Activated naive CD8-positive, alpha-beta T cell treated with anti-CD3 and anti-CD28 coated beads, Interleukin-2, amount 50 U/mL, for 24 hours (primary cell): ENCODE results near the gene CFAP92.
"Not testable (repeated sequence)": the region's sequence is repeated elsewhere in the genome, so short reads cannot be mapped to it uniquely, and the experiment has no call there.

ENCODE experiments used
- ATAC-seq: fragments of 150-1000 bp; cut with Tn5 transposase; one replicate; pipeline ENCODE4 v1.10.0; 2021
- DNase-seq: peaks from one replicate; pipeline ENCODE4 v3.0.0; 2021
- H3K27ac Mint-ChIP-seq: one replicate; pipeline ENCODE4 v1.8.0; 2021; ENCODE audit warnings: mild to moderate bottlenecking, mixed read lengths
- H3K27me3 Mint-ChIP-seq: one replicate; pipeline ENCODE4 v1.8.0; 2021; ENCODE audit warnings: mixed read lengths
- H3K36me3 Mint-ChIP-seq: one replicate; pipeline ENCODE4 v1.8.0; 2021; ENCODE audit warnings: low read depth, mixed read lengths
- H3K4me1 Mint-ChIP-seq: one replicate; pipeline ENCODE4 v1.8.0; 2021; ENCODE audit warnings: mixed read lengths
- H3K4me3 Mint-ChIP-seq: one replicate; pipeline ENCODE4 v1.8.0; 2021; ENCODE audit warnings: mild to moderate bottlenecking, moderate library complexity, mixed read lengths
- H3K9me3 Mint-ChIP-seq: one replicate; pipeline ENCODE4 v1.8.0; 2021; ENCODE audit warnings: mixed read lengths

The CFAP92 gene

GRCh38 chr3:128906804-128907525 is 86.9 kb downstream of the CFAP92 start:
- Mint-ChIP-seq H3K9me3 (no peaks in the 10 kb centered on the region), H3K27ac (no peak overlapping the region), H3K4me1 (no peaks in the 10 kb centered on the region), H3K4me3 (no peak overlapping the region), H3K36me3 (peaks cover 26% of the 10 kb centered on the region), H3K27me3 (no peaks in the 10 kb centered on the region)
- ATAC-seq (no peak), DNase-seq (no peak)

GRCh38 chr3:128906031-128906803 is 87.7 kb downstream of the CFAP92 start:
- no peak for ATAC-seq
- Mint-ChIP-seq H3K36me3 (peaks cover 28% of the 10 kb centered on the region), H3K27me3 (no peaks in the 10 kb centered on the region), H3K27ac (no peak overlapping the region), H3K4me3 (no peak overlapping the region), H3K4me1 (no peaks in the 10 kb centered on the region), H3K9me3 (no peaks in the 10 kb centered on the region)
- DNase-seq: no peak

- Mint-ChIP-seq H3K4me1 (no peaks in the 10 kb centered on the region), H3K36me3 (peaks cover 41% of the 10 kb centered on the region), H3K27ac (no peak overlapping the region), H3K27me3 (no peaks in the 10 kb centered on the region), H3K9me3 (no peaks in the 10 kb centered on the region), H3K4me3 (no peak overlapping the region)
- DNase-seq (no peak), ATAC-seq (no peak)
Measured at GRCh38 chr3:128903501-128903900, 90.4 kb downstream of the CFAP92 start.

GRCh38 chr3:128902426-128902825 is 91.5 kb downstream of the CFAP92 start:
- DNase-seq: no peak
- peaks cover 47% of the 10 kb centered on the region for H3K36me3 Mint-ChIP-seq
- no peaks in the 10 kb centered on the region for H3K9me3 Mint-ChIP-seq
- no peak overlapping the region for H3K4me3 Mint-ChIP-seq
- ATAC-seq: no peak
- H3K27me3 Mint-ChIP-seq: no peaks in the 10 kb centered on the region
- H3K4me1 Mint-ChIP-seq: no peaks in the 10 kb centered on the region
- no peak overlapping the region for H3K27ac Mint-ChIP-seq

- Mint-ChIP-seq H3K4me3 (no peak overlapping the region), H3K36me3 (peaks cover 45% of the 10 kb centered on the region), H3K27ac (peak overlapping the region; percentile 32), H3K4me1 (no peaks in the 10 kb centered on the region), H3K27me3 (no peaks in the 10 kb centered on the region), H3K9me3 (no peaks in the 10 kb centered on the region)
- no peak for ATAC-seq
- no peak for DNase-seq
Measured at GRCh38 chr3:128895843-128896697, 97.8 kb downstream of the CFAP92 start.

- DNase-seq (no peak), ATAC-seq (no peak)
- peak overlapping the region; percentile 17 for H3K27ac Mint-ChIP-seq
- peaks cover 29% of the 10 kb centered on the region for H3K36me3 Mint-ChIP-seq
- H3K9me3 Mint-ChIP-seq: no peaks in the 10 kb centered on the region
- no peaks in the 10 kb centered on the region for H3K27me3 Mint-ChIP-seq
- H3K4me1 Mint-ChIP-seq: peaks cover under 1% of the 10 kb centered on the region
- no peak overlapping the region for H3K4me3 Mint-ChIP-seq
Measured at GRCh38 chr3:128889139-128889894, 104.6 kb downstream of the CFAP92 start.

GRCh38 chr3:128884992-128885391 is 108.9 kb downstream of the CFAP92 start:
- Mint-ChIP-seq H3K27ac (peak overlapping the region; percentile 6), H3K27me3 (no peaks in the 10 kb centered on the region), H3K4me3 (no peak overlapping the region), H3K9me3 (no peaks in the 10 kb centered on the region), H3K4me1 (peaks cover 35% of the 10 kb centered on the region), H3K36me3 (peaks cover 28% of the 10 kb centered on the region)
- ATAC-seq (no peak), DNase-seq (no peak)

GRCh38 chr3:128882719-128883118 is 111.2 kb downstream of the CFAP92 start:
- peaks cover 28% of the 10 kb centered on the region for H3K36me3 Mint-ChIP-seq
- H3K4me3 Mint-ChIP-seq: no peak overlapping the region
- H3K27ac Mint-ChIP-seq: peak overlapping the region; percentile 1
- DNase-seq (no peak), ATAC-seq (no peak)
- peaks cover 55% of the 10 kb centered on the region for H3K4me1 Mint-ChIP-seq
- no peaks in the 10 kb centered on the region for H3K9me3 Mint-ChIP-seq
- H3K27me3 Mint-ChIP-seq: peaks cover 3% of the 10 kb centered on the region

GRCh38 chr3:128881576-128881975 is 112.3 kb downstream of the CFAP92 start:
- no peak for ATAC-seq
- peaks cover 27% of the 10 kb centered on the region for H3K36me3 Mint-ChIP-seq
- peak overlapping the region; percentile 97 for H3K4me3 Mint-ChIP-seq
- H3K27me3 Mint-ChIP-seq: peaks cover 3% of the 10 kb centered on the region
- peaks cover 64% of the 10 kb centered on the region for H3K4me1 Mint-ChIP-seq
- H3K9me3 Mint-ChIP-seq: no peaks in the 10 kb centered on the region
- DNase-seq: no peak
- H3K27ac Mint-ChIP-seq: peak overlapping the region; percentile 24

- peaks cover 75% of the 10 kb centered on the region for H3K4me1 Mint-ChIP-seq
- ATAC-seq, H3K27me3 Mint-ChIP-seq: not testable (repeated sequence)
Measured at GRCh38 chr3:128880455-128880854, 113.4 kb downstream of the CFAP92 start.

GRCh38 chr3:128879991-128880390 is 113.9 kb downstream of the CFAP92 start:
- DNase-seq (no peak), ATAC-seq (no peak)
- no peaks in the 10 kb centered on the region for H3K9me3 Mint-ChIP-seq
- H3K4me3 Mint-ChIP-seq: peak overlapping the region; percentile 97
- H3K4me1 Mint-ChIP-seq: peaks cover 76% of the 10 kb centered on the region
- H3K27ac Mint-ChIP-seq: peak overlapping the region; percentile 98
- peaks cover 25% of the 10 kb centered on the region for H3K36me3 Mint-ChIP-seq
- peaks cover 3% of the 10 kb centered on the region for H3K27me3 Mint-ChIP-seq

More at GRCh38 chr3:128880455-128880854, 113.4 kb downstream of the CFAP92 start:
- H3K9me3 Mint-ChIP-seq, DNase-seq: not testable (repeated sequence)
- peaks cover 27% of the 10 kb centered on the region for H3K36me3 Mint-ChIP-seq
- peak overlapping the region; percentile 98 for H3K27ac Mint-ChIP-seq
- peak overlapping the region; percentile 97 for H3K4me3 Mint-ChIP-seq

GRCh38 chr3:128879125-128879969 is 114.5 kb downstream of the CFAP92 start, which contains the start of gene ACAD9:
Gene ACAD9, plus strand, starts transcription at chr3:128879620. Its CDS starts 72 bp downstream, at chr3:128879692.
- Mint-ChIP-seq H3K36me3 (peaks cover 20% of the 10 kb centered on the region), H3K4me1 (peaks cover 76% of the 10 kb centered on the region), H3K27me3 (peaks cover 3% of the 10 kb centered on the region), H3K27ac (peak within 1 kb of the TSS; percentile 98), H3K9me3 (no peaks in the 10 kb centered on the region), H3K4me3 (peak within 1 kb of the TSS; percentile 97)
- peak; percentile 99 for DNase-seq
- ATAC-seq: peak; percentile 93

GRCh38 chr3:128878556-128879124 is 115.2 kb downstream of the CFAP92 start:
- ATAC-seq (peak; percentile 42), DNase-seq (peak; percentile 16)
- peak overlapping the region; percentile 98 for H3K27ac Mint-ChIP-seq
- H3K4me3 Mint-ChIP-seq: peak overlapping the region; percentile 97
- peaks cover 16% of the 10 kb centered on the region for H3K36me3 Mint-ChIP-seq
- H3K4me1 Mint-ChIP-seq: peaks cover 69% of the 10 kb centered on the region
- H3K27me3 Mint-ChIP-seq: peaks cover 3% of the 10 kb centered on the region
- H3K9me3 Mint-ChIP-seq: no peaks in the 10 kb centered on the region
